Heart left ventricle (tissue), 16 donors: ENCODE data around the gene REM2. TPM values are rescaled to one million over a fixed set of nuclear protein-coding genes. Genes with fewer than 3 reads are reported as not detected.

Experiments used
- ATAC-seq, 4 donors: fragments of 200-7000 bp; cut with Tn5 transposase; one replicate each; pipeline ENCODE4 v1.9.1; 2020 to 2022; ENCODE audit warnings: moderate library complexity in 4 of 4, mild to moderate bottlenecking in 3 of 4, moderate number of reproducible peaks in 1 of 4
- DNase-seq, 5 donors: peaks; one replicate each; pipeline ENCODE4 v3.0.0-alpha.2; 2020
- H3K27ac ChIP-seq, 12 donors: fragments of 200-600 bp; sonication (generic) in 4 of 12; one replicate each; pipeline versions ENCODE4 v1.5.0 to v1.8.0; 2016 to 2022; ENCODE audit warnings: mild to moderate bottlenecking in 2 of 12
- H3K27me3 ChIP-seq, 9 donors: fragments of 200-600 bp; sonication (generic) in 2 of 9; one replicate each; pipeline versions ENCODE4 v1.5.1 to v1.8.0; 2016 to 2022; ENCODE audit warnings: mild to moderate bottlenecking in 3 of 9
- H3K36me3 ChIP-seq, 9 donors: fragments of 200-600 bp; sonication (generic) in 2 of 9; one replicate each; pipeline versions ENCODE4 v1.5.0 to v1.8.0; 2018 to 2022; ENCODE audit warnings: mild to moderate bottlenecking in 2 of 9
- H3K4me1 ChIP-seq, 12 donors: fragments of 200-600 bp; sonication (generic) in 4 of 12; one replicate each; pipeline versions ENCODE4 v1.5.0 to v1.8.0; 2016 to 2022; ENCODE audit warnings: mild to moderate bottlenecking in 3 of 12
- H3K4me3 ChIP-seq, 12 donors: fragments of 200-600 bp; sonication (generic) in 4 of 12; one replicate each; pipeline versions ENCODE4 v1.5.0 to v1.8.0; 2017 to 2022; ENCODE audit warnings: mild to moderate bottlenecking in 9 of 12, moderate library complexity in 4 of 12
- H3K9me3 ChIP-seq, 12 donors: fragments of 200-600 bp; sonication (generic) in 4 of 12; one replicate each; pipeline versions ENCODE4 v1.5.0 to v1.8.0; 2016 to 2022; ENCODE audit warnings: mild to moderate bottlenecking in 1 of 12
- POLR2A ChIP-seq, 2 donors: fragments of 450-650 bp; IDR thresholded peaks; one replicate each; pipeline ENCODE4 v1.6.1; 2017; ENCODE audit warnings: antibody characterized with exemption in 2 of 2, mild to moderate bottlenecking in 2 of 2, moderate library complexity in 2 of 2
- WGBS, 4 donors: extraction: QIAGEN DNeasy Blood & Tissue Kit in 2 of 4; methylation state at CpG; one replicate each; pipeline versions ENCODE4 v1.1.5 to v1.1.7; 2013 to 2018; 5-methylcytosine and 5-hydroxymethylcytosine counted together
- intact Hi-C, 10 donors: fragments of 100-400 bp; cut with DNase I; formaldehyde crosslinking; loops; one replicate each; pipeline versions ENCODE4 v1.11.1 to v1.14.2; 2022
- polyA plus RNA-seq, 2 donors: library from polyadenylated mRNA; stranded (reverse); fragments of 200-250 nt; gene quantifications; one replicate each; pipeline ENCODE4 v1.2.3, GENCODE V29; 2013
- total RNA-seq, 9 donors: library from RNA; depleted of rRNA in 2 of 9; stranded (reverse); fragments of >200 nt in 2 of 9; fragmentation: NEBNext Ultra II Directional in 3 of 9; extraction: Animal tissue kit (Norgen Biotek cat#: 25700) in 3 of 9; gene quantifications; one replicate each; pipeline versions ENCODE4 v1.1.0 to v1.2.4, GENCODE V29; 2016 to 2023
- TF ChIP-seq, protein P1 (sequence below), 12 donors: fragments of 200-600 bp; sonication (generic) in 4 of 12; IDR thresholded peaks; one replicate each; pipeline versions ENCODE4 v1.5.0 to v1.8.0; 2018 to 2022; ENCODE audit warnings: antibody characterized with exemption in 12 of 12, mild to moderate bottlenecking in 5 of 12
- donor health status: ischemic (EF 13 %, LVEDD 7.1; RV severe dilation, severe dysfunction).
- donor health status: healthy with polysubstance abuse.
- donor health status: DM: no; HTN: yes; CAD: no.
- donor health status: DM: no; HTN: no; CAD: no.
- donor health status: ischemic (EF 25% LVEDD 6.9; RV normal size, moderate dysfunction).
- donor health status: ischemic (EF 25% LVEDD 5.7; RV mildly dilated, moderate dysfunction).
- donor health status: healthy.
- donor health status: DM: yes; HTN: yes; CAD: no.
- donor health status: ischemic (EF 35%, LVEDD 5.7; RV mildly dilated, moderate dysfunction).
- donor health status: nonischemic (EF 11% LVEDD 7.7; RV severe dilation, severe dysfunction).
- donor health status: DM: yes; HTN: yes; CAD: no.
- donor health status: PGD.
- donor health status: ischemic (EF 29% LVEDD 5.4; RV normal size, mild dysfunction).
- donor health status: nonischemic (EF 23%, LVEDD 6.1; RV moderate dilation, normal function).

REM2 gene
- total and polyA plus RNA-seq, 11 donors = 0.06 to 0.21 TPM; not detected in 9

GRCh38 chr14:22845821-22846625, 37.0 kb upstream of the REM2 start:
- no peak for ATAC-seq
- no peak for DNase-seq
- TF ChIP-seq POLR2A (IDR thresholded peaks at IDR 0.05) = no peak
- TF ChIP-seq, protein P1, sequence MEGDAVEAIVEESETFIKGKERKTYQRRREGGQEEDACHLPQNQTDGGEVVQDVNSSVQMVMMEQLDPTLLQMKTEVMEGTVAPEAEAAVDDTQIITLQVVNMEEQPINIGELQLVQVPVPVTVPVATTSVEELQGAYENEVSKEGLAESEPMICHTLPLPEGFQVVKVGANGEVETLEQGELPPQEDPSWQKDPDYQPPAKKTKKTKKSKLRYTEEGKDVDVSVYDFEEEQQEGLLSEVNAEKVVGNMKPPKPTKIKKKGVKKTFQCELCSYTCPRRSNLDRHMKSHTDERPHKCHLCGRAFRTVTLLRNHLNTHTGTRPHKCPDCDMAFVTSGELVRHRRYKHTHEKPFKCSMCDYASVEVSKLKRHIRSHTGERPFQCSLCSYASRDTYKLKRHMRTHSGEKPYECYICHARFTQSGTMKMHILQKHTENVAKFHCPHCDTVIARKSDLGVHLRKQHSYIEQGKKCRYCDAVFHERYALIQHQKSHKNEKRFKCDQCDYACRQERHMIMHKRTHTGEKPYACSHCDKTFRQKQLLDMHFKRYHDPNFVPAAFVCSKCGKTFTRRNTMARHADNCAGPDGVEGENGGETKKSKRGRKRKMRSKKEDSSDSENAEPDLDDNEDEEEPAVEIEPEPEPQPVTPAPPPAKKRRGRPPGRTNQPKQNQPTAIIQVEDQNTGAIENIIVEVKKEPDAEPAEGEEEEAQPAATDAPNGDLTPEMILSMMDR (IDR thresholded peaks at IDR 0.05) = no peak
- Histone ChIP-seq H3K9me3 (no peaks in the 10 kb centered on the region), H3K27me3 (no peaks in the 10 kb centered on the region), H3K36me3 (peaks cover 0 to 62% (median 54%) of the 10 kb centered on the region in 9 donors), H3K4me1 (peaks cover 0 to 59% (median 46%) of the 10 kb centered on the region in 12 donors), H3K27ac (peak overlapping the region in 3 of 12 donors; percentile 26 to 91 (median 85)), H3K4me3 (no peak overlapping the region)
- intact Hi-C loops = no loop called here
- WGBS, 4 donors = 87 to 91% (median 89%) methylated on average over 22 to 26 of the region's 26 CpGs

DNA sequence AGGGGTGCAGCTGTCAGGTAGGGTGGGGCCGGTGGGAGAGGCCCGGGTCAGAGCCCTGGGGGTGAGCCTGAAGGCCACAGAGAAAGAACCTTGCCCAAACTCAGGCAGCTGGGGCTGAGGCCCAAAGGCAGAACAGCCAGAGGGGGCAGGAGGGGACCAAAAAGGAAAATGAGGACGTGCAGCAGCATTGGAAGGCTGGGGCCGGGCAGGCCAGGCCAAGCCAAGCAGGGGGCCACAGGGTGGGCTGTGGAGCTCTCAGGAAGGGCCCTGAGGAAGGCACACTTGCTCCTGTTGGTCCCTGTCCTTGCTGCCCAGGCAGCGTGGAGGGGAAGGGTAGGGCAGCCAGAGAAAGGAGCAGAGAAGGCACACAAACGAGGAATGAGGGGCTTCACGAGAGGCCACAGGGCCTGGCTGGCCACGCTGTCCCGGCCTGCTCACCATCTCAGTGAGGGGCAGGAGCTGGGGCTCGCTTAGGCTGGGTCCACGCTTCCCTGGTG, 36.2 kb upstream of the REM2 start:
- ATAC-seq = no peak
- Histone ChIP-seq H3K27me3 (no peaks in the 10 kb centered on the region), H3K27ac (peak overlapping the region in 4 of 12 donors; percentile 11 to 91 (median 56)), H3K36me3 (peaks cover 0 to 53% (median 46%) of the 10 kb centered on the region in 9 donors), H3K4me1 (peaks cover 3 to 67% (median 53%) of the 10 kb centered on the region in 12 donors), H3K9me3 (no peaks in the 10 kb centered on the region), H3K4me3 (no peak overlapping the region)
- 84 to 92% (median 86%) methylated on average over 11 of the region's 11 CpGs for WGBS, 4 donors
- intact Hi-C loops = no loop called here
- no peak for TF ChIP-seq POLR2A (IDR thresholded peaks at IDR 0.05)
- TF ChIP-seq, protein P1 (IDR thresholded peaks at IDR 0.05) = no peak
- no peak for DNase-seq

DNA sequence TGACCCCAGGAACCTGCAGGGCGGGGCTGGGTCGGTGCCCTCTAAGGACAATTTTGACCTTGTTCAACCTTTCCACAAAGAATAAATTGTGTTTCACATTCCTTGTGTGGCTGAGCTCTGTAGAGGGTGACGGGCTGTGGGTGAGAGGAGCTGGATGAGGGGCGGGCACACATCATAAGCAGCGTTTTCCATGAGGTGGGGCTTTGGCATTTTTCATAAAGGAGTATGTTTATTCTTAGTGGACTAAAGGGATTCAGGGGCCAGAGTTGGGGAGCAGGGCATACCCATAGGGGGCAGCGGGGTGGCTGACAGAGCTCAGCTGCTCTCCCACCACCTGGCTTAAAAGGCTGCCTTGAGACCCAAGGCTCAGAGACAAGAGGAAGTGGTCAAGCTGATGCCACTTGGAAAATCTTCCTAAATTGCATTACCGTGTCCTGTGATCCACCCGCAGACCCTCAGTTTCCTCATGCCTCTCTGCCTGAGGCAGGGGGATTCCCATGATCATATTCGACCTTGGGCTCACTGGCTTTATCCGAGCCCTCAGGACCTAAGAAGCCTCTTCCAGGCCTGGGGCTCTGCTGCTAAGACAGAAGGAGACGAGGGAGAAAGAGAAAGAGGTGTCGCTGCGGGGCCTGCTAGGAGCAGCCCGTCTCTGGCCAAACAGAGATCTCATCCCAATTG, 35.2 kb upstream of the REM2 start:
- Histone ChIP-seq H3K4me1 (peaks cover 3 to 71% (median 55%) of the 10 kb centered on the region in 12 donors), H3K27ac (peak overlapping the region; percentile 30 to 91 (median 84)), H3K36me3 (peaks cover 0 to 44% (median 37%) of the 10 kb centered on the region in 9 donors), H3K4me3 (peak overlapping the region in 3 of 12 donors; percentile 11 to 19 (median 17)), H3K27me3 (no peaks in the 10 kb centered on the region), H3K9me3 (no peaks in the 10 kb centered on the region)
- DNase-seq = peak in 1 of 5 donors; percentile 35
- ATAC-seq = no peak
- TF ChIP-seq, protein P1 (IDR thresholded peaks at IDR 0.05) = no peak
- TF ChIP-seq POLR2A (IDR thresholded peaks at IDR 0.05) = no peak
- intact Hi-C loops = no loop called here
- WGBS, 4 donors = 54 to 63% (median 61%) methylated on average over 14 of the region's 14 CpGs
